GM19455 (cell line): Measurements from ENCODE around the gene KRT3.

Experiments
- ATAC-seq: cut with Tn5 transposase; IDR thresholded peaks from one replicate; pipeline ENCODE4 v1.9.1; 2021; ENCODE audit not compliant: unreplicated experiment

KRT3 gene

GRCh38 chr12:52740584-52740983 lies 55.3 kb downstream of the KRT3 start:
- no peak for ATAC-seq

- no peak for ATAC-seq
Measured at GRCh38 chr12:52739963-52740362, 56.0 kb downstream of the KRT3 start.
